RWPE1 (cell line): ENCODE measurements around the gene RASSF1.

Source experiments
- CTCF ChIA-PET: fragments of 350-600 bp; sonication (Branson Sonifier 250); formaldehyde crosslinking; extraction: SDS; loops from one replicate; lab custom pipeline; 2021; lab: Yijun Ruan, JAX
- POLR2A ChIA-PET: fragments of 400-600 bp; formaldehyde crosslinking; extraction: SDS; loops from one replicate; lab custom pipeline; 2020; ENCODE audit warnings: antibody characterized with exemption; ENCODE audit not compliant: low non-redundant PET; lab: Yijun Ruan, JAX
- DNase-seq: peaks from one replicate; pipeline ENCODE4 v3.0.0; 2012; ENCODE audit warnings: low spot score
- H3K27ac ChIP-seq: fragments of 450-650 bp; 2 replicates; pipeline ENCODE4 v1.5.1; 2017
- TF ChIP-seq, protein P1 (sequence below): fragments of 450-650 bp; conservative IDR thresholded peaks from 2 replicates; pipeline ENCODE4 v1.5.1; 2017; ENCODE audit warnings: low read depth, mild to moderate bottlenecking

Gene RASSF1

GRCh38 chr3:50374363-50375257 is 34.0 kb upstream of the RASSF1 start:
- DNase-seq = no peak
- POLR2A ChIA-PET = no interaction called here
- CTCF ChIA-PET = no interaction called here
- TF ChIP-seq, protein P1, sequence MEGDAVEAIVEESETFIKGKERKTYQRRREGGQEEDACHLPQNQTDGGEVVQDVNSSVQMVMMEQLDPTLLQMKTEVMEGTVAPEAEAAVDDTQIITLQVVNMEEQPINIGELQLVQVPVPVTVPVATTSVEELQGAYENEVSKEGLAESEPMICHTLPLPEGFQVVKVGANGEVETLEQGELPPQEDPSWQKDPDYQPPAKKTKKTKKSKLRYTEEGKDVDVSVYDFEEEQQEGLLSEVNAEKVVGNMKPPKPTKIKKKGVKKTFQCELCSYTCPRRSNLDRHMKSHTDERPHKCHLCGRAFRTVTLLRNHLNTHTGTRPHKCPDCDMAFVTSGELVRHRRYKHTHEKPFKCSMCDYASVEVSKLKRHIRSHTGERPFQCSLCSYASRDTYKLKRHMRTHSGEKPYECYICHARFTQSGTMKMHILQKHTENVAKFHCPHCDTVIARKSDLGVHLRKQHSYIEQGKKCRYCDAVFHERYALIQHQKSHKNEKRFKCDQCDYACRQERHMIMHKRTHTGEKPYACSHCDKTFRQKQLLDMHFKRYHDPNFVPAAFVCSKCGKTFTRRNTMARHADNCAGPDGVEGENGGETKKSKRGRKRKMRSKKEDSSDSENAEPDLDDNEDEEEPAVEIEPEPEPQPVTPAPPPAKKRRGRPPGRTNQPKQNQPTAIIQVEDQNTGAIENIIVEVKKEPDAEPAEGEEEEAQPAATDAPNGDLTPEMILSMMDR = no peak
- H3K27ac ChIP-seq = no peak overlapping the region

- TF ChIP-seq, protein P1 = no peak
- no peak overlapping the region for H3K27ac ChIP-seq
- ChIA-PET CTCF (no interaction called here), POLR2A (no interaction called here)
- no peak for DNase-seq
These were observed 32.8 kb upstream of the RASSF1 start for GRCh38 chr3:50373146-50374051.

- no peak overlapping the region for H3K27ac ChIP-seq
- TF ChIP-seq, protein P1 = no peak
- POLR2A ChIA-PET = no interaction called here
- CTCF ChIA-PET = no interaction called here
- no peak for DNase-seq
These were observed 31.7 kb upstream of the RASSF1 start for GRCh38 chr3:50372349-50372748.

DNA sequence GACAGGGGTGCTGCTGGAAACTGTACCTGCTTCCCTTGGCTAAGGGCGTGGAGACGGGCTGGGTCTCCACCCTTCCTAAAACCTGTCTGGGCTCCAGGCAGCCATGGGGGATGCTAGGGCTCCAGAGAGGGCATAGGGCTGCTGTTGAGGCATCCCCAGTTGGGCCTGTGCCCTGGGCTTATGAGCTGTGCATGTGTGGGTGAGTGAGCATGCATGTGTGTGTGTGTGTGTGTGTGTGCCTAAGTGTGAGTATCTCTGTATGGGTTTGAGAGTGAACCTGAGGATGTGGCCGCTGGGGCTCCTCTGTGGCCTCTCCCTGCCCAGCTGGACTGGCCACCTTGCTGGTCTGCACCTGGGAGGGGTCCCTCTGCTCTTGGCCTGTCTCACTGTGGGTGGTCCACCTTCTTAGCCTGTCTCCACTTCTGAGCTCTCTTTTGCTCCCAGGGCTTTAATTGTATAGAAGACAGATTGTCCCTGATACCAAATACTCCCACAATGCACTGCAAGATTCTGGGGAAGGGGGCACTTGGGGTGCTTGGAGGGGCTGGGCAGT is 30.6 kb upstream of the RASSF1 start:
- TF ChIP-seq, protein P1 = no peak

GRCh38 chr3:50370594-50370993 is 30.0 kb upstream of the RASSF1 start:
- POLR2A ChIA-PET = no interaction called here
- no peak for DNase-seq
- TF ChIP-seq, protein P1 = no peak
- CTCF ChIA-PET = no interaction called here
- H3K27ac ChIP-seq = no peak overlapping the region

More for the DNA sequence above, 30.6 kb upstream of the RASSF1 start:
- H3K27ac ChIP-seq = no peak overlapping the region
- CTCF ChIA-PET = no interaction called here
- no peak for DNase-seq
- POLR2A ChIA-PET = no interaction called here

DNA sequence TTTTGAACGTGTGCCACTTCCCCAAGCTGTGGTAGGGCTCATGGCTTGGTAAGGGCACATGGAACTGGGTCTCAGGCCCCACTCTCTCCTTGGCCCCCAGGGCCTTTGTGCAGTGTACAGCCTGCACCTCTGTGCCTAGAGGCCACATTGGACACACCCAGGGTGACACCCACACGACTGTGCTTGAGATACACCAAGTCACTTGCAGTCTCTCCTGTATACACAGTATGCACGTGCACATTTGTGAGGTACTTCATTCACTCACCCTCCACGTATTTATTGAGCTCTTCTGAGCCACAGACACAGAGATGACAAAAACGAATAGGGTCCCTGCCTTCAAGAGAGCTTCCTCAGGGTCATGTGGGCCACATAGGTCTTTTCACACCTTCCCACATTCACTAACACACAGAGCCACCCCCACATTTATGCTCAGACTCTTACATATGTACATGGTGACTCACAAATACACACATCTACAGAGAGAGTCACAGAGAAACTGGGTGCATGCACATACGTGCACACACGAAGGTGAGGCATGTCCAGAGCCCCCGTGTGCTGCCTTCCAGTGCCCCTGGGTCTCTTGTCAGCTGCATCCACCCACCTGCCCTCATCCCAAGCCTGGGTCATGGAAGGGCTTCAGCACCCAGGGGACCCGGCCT is 28.5 kb upstream of the RASSF1 start:
- TF ChIP-seq, protein P1 = no peak
- no peak for DNase-seq
- POLR2A ChIA-PET = no interaction called here
- CTCF ChIA-PET = no interaction called here
- no peak overlapping the region for H3K27ac ChIP-seq
